ENCODE results near the gene PLAC9.
A peak's percentile ranks its signal among the peaks of the same experiment; 100 is the strongest.

The PLAC9 gene

GRCh38 chr10:80139265-80139664, 6.7 kb downstream of the PLAC9 start:
- no peak for DNase-seq (ENCODE audit: low spot score)

GRCh38 chr10:80140251-80140650, 7.7 kb downstream of the PLAC9 start:
- no peak for DNase-seq (ENCODE audit: low spot score)

GRCh38 chr10:80141696-80142460, 9.3 kb downstream of the PLAC9 start:
- DNase-seq (ENCODE audit: low spot score): no peak

DNA sequence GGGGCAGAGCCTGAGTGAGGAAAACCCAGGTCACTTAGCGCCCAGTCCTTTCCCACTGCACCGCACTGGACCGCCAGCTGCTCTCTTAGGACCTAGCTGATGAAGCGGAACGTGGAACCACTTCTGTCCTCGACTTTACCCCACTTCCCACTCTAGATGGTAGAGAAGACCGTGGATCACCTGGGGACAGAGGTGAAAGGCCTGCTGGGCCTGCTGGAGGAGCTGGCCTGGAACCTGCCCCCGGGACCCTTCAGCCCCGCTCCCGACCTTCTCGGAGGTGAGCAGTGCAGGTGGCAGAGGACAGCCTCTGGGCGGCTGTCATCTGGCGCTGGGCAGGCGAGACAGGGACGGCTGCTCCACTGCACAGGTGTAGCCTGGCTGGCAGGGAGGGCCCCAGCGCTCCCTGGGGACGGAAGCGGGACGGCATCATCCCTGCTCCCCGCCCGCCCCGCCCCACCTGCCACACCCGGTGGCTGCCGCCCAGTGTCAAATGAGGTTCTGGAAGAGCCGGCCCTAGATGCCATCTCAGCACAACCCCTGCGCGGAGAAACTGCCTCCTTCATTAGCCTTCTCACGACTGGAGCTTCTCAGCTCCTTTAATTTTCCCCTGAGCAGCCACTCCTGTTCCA, 11.7 kb downstream of the PLAC9 start:
- no peak for DNase-seq (ENCODE audit: low spot score)

- DNase-seq (ENCODE audit: low spot score): no peak
Measured at GRCh38 chr10:80144696-80145131, 12.2 kb downstream of the PLAC9 start.

DNA sequence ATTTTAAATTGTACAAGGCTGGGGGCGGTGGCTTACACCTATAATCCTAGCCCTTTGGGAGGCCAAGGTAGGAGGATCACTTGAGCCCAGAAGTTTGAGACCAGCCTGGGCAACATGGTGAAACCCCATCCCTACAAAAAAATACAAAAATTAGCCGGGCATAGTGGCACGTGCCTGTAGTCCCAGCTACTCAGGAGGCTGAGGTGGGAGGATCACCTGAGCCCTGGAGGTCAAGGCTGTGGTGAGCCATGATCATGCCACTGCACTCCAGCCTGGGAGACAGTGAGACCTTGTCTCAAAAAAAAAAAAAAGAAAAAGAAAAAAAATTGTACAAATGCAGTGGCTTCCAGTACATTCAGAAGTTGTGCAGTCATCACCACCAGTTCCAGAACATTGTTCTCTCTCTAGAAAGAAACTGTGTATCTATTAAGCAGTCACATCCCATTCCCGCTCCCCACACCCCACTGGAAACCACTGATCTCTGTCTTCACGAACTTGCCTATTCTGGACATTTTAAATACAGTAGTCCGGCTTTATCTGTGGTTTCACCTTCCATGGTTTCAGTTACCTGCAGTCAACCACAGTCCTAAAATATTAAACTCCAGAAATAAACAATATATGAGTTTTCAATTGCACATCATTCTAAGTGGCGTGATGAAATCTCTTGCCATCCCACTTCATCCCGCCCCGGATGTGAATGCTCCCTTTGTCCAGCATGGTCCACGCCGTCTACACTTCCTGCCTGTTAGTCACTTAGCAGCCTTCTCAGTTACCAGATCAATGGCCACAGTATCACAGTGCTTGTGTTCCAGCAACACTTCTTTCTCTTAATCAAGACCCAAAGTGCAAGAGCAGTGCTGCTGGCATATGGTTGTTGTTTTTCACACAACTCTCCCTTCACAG, 13.1 kb downstream of the PLAC9 start:
- peak; percentile 37 for DNase-seq (ENCODE audit: low spot score)

DNA sequence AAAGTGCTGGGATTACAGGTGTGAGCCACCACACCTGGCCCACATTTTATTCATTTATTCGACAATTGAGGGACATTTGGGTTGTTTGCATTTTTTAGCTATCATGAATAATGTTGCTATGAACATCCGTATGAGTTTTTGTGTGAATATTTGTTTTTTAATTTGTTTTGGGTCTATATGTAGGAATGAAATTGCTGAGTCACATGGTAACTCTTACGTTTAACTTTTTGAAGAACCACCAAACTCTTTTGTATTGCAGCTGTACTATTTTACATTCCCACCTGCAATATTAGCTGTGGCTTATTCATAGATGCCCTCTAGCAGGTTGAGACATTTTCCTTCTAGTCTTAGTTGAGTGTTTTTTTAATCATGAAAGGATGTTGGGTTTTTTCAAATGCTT, 14.4 kb downstream of the PLAC9 start:
- no peak for DNase-seq (ENCODE audit: low spot score)

- no peak for DNase-seq (ENCODE audit: low spot score)
Measured at GRCh38 chr10:80148166-80148805, 15.8 kb downstream of the PLAC9 start.

- DNase-seq (ENCODE audit: low spot score): no peak
Measured at GRCh38 chr10:80149123-80149522, 16.6 kb downstream of the PLAC9 start.

GRCh38 chr10:80150172-80150571, 17.6 kb downstream of the PLAC9 start:
- DNase-seq (ENCODE audit: low spot score): no peak

- DNase-seq (ENCODE audit: low spot score): no peak
Measured at GRCh38 chr10:80152820-80153219, 20.3 kb downstream of the PLAC9 start.

- no peak for DNase-seq (ENCODE audit: low spot score)
Measured at GRCh38 chr10:80153460-80153859, 20.9 kb downstream of the PLAC9 start.

- DNase-seq (ENCODE audit: low spot score): no peak
Measured at GRCh38 chr10:80154626-80154977, 22.1 kb downstream of the PLAC9 start.

DNA sequence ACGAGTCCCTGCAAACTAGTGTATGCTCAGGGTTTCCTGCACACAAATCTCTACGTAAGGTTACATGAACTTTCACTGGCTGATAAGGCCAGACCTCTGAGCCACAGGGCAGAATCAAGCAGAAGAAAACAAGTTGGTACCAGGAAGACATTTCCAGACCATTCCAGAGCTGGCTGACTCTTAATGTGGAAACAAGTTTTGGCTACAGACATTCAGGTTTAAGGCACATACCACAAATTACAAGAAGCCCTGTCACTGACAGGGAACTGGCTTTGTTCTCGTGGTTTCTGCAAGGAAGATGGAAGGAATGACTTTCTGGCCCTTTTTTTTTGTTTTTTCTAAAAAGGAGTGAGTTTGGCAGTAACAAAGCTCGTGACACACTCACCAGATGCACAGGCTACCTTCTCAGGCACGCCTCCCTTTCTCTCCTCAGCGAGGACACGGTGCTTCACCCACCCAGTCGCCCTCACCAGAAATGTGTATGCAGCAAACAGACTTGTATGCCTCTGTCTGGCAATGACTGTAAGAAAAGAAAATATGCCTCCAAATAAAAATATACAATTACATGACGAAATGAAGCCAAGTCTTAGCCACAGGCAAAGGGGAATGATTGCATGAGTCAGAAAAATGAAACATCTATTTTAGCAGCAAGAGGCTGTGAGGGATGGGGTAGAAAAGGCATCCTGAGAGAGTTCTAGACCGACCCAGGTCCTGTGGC, 22.6 kb downstream of the PLAC9 start:
- no peak for DNase-seq (ENCODE audit: low spot score)

GRCh38 chr10:80155696-80156215, 23.2 kb downstream of the PLAC9 start:
- DNase-seq (ENCODE audit: low spot score): no peak

- DNase-seq (ENCODE audit: low spot score): no peak
Measured at GRCh38 chr10:80156216-80156615, 23.7 kb downstream of the PLAC9 start.

GRCh38 chr10:80157561-80157960, 25.0 kb downstream of the PLAC9 start:
- no peak for DNase-seq (ENCODE audit: low spot score)

DNA sequence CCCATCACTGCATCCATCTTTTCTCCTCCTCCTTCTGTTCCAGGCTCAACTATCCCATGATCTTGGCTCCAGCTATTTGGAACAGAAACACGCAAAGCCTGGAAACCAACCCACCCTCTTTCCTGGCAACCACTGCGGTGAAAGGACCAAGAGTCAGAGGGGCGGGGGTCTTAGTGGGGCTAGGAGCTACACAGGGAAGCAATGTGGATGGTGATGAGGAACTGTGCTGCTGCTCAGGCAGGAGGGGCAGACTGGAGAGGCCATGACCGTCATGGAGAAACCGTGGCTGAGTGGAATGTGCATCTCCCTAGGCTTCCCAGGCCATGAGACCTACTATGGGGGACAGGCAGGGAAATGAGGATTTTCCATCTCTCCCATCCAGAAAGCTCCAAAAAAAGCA, 25.6 kb downstream of the PLAC9 start:
- no peak for DNase-seq (ENCODE audit: low spot score)

- DNase-seq (ENCODE audit: low spot score): peak; percentile 83
Measured at GRCh38 chr10:80158598-80159127, 26.1 kb downstream of the PLAC9 start.

- no peak for DNase-seq (ENCODE audit: low spot score)
Measured at GRCh38 chr10:80159166-80159873, 26.8 kb downstream of the PLAC9 start.

Data from Ammon's horn (tissue), 1 donor.